ENCODE results near the gene S100G. TPM values are rescaled to one million over a fixed set of nuclear protein-coding genes. Genes with fewer than 3 reads are reported as not detected.

The S100G gene, protein sequence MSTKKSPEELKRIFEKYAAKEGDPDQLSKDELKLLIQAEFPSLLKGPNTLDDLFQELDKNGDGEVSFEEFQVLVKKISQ
- polyA plus RNA-seq, result not detected in 2 replicates

DNA sequence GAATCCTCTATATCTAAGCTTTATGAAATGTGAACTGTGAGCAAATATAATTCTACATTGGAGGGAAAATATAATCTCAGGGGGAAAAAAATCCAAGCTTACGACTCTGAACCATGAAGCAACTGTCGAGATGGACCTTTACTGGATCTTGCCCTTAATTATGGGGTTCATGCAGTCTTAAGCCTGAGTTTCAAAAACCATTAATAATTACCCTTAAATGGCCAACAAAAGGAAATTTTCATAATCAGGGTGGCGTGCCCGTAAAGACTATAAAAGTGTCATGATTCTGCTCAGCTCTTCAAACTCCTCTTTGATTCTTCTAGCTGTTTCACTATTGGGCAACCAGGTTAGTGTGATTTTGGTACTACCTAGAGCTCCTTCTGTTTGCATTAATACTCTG, at the start of gene S100G:
S100G (plus strand) TSS at position 301 of the 400 bp plus-strand sequence. CDS start 849 bp downstream, outside the sequence.

Other genes with a start within 250 kb of the S100G start
- 0.22 and 2.7 TPM in 2 replicates for gene CTPS2, start 62.5 kb downstream of the S100G start, polyA plus RNA-seq
- gene SYAP1, start 69.5 kb downstream of the S100G start, polyA plus RNA-seq, result 10.3 and 10.9 TPM in 2 replicates
- gene TXLNG, start 136.3 kb downstream of the S100G start, polyA plus RNA-seq, result 1.8 and 6.8 TPM in 2 replicates
- gene RBBP7, start 220.2 kb downstream of the S100G start, polyA plus RNA-seq, result 128 and 157 TPM in 2 replicates

Data from Purkinje cell (primary cell).